ENCODE measurements around the gene PACS1.
"Not testable (repeated sequence)": the region's sequence is repeated elsewhere in the genome, so short reads cannot be mapped to it uniquely, and the experiment has no call there.

The PACS1 gene

DNA sequence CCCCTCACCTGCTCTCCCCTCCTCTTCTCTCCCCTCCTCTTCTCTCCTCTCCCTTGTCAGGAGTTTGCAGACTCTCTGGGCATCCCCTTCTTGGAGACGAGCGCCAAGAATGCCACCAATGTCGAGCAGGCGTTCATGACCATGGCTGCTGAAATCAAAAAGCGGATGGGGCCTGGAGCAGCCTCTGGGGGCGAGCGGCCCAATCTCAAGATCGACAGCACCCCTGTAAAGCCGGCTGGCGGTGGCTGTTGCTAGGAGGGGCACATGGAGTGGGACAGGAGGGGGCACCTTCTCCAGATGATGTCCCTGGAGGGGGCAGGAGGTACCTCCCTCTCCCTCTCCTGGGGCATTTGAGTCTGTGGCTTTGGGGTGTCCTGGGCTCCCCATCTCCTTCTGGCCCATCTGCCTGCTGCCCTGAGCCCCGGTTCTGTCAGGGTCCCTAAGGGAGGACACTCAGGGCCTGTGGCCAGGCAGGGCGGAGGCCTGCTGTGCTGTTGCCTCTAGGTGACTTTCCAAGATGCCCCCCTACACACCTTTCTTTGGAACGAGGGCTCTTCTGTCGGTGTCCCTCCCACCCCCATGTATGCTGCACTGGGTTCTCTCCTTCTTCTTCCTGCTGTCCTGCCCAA, 206.0 kb downstream of the PACS1 start:
- Histone ChIP-seq H3K4me3 (ENCODE audit: low read depth in 1 of 2, low read length in 1 of 2) (no peak overlapping the region), H3K27me3 (peaks cover 32% of the 10 kb centered on the region), H3K4me1 (ENCODE audit: control insufficient read depth in 1 of 2, insufficient read depth in 1 of 2, low read depth in 1 of 2, low read length in 1 of 2) (peaks cover 8 to 15% of the 10 kb centered on the region in 2 experiments), H3K9me3 (no peaks in the 10 kb centered on the region), H3K27ac (no peak overlapping the region), H3K36me3 (peaks cover 61% of the 10 kb centered on the region)
- TF ChIP-seq, protein P1, sequence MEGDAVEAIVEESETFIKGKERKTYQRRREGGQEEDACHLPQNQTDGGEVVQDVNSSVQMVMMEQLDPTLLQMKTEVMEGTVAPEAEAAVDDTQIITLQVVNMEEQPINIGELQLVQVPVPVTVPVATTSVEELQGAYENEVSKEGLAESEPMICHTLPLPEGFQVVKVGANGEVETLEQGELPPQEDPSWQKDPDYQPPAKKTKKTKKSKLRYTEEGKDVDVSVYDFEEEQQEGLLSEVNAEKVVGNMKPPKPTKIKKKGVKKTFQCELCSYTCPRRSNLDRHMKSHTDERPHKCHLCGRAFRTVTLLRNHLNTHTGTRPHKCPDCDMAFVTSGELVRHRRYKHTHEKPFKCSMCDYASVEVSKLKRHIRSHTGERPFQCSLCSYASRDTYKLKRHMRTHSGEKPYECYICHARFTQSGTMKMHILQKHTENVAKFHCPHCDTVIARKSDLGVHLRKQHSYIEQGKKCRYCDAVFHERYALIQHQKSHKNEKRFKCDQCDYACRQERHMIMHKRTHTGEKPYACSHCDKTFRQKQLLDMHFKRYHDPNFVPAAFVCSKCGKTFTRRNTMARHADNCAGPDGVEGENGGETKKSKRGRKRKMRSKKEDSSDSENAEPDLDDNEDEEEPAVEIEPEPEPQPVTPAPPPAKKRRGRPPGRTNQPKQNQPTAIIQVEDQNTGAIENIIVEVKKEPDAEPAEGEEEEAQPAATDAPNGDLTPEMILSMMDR (IDR thresholded peaks at IDR 0.05), result no peak

GRCh38 chr11:66276619-66277018, 206.5 kb downstream of the PACS1 start:
- H3K27me3 ChIP-seq, result peaks cover 32% of the 10 kb centered on the region
- not testable (repeated sequence) for H3K27ac ChIP-seq; H3K9me3 ChIP-seq; H3K4me3 ChIP-seq (ENCODE audit: low read depth in 1 of 2, low read length in 1 of 2)
- H3K4me1 ChIP-seq (ENCODE audit: control insufficient read depth in 1 of 2, insufficient read depth in 1 of 2, low read depth in 1 of 2, low read length in 1 of 2), result peaks cover 8 to 15% of the 10 kb centered on the region in 2 experiments
- peaks cover 60% of the 10 kb centered on the region for H3K36me3 ChIP-seq

DNA sequence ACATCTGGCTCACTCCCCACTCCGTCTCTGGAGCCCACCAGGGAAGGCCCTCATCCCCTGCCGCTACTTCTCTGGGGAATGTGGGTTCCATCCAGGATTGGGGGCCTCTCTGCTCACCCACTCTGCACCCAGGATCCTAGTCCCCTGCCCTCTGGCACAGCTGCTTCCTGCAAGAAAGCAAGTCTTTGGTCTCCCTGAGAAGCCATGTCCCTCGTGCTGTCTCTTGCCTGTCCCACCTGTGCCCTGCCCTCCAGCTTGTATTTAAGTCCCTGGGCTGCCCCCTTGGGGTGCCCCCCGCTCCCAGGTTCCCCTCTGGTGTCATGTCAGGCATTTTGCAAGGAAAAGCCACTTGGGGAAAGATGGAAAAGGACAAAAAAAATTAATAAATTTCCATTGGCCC, 207.0 kb downstream of the PACS1 start:
- Histone ChIP-seq H3K36me3 (peaks cover 55% of the 10 kb centered on the region), H3K4me1 (ENCODE audit: control insufficient read depth in 1 of 2, insufficient read depth in 1 of 2, low read depth in 1 of 2, low read length in 1 of 2) (peaks cover 12 to 19% of the 10 kb centered on the region in 2 experiments), H3K27me3 (peaks cover 32% of the 10 kb centered on the region)
- H3K4me3 ChIP-seq (ENCODE audit: low read depth in 1 of 2, low read length in 1 of 2); H3K27ac ChIP-seq; H3K9me3 ChIP-seq: not testable (repeated sequence)

DNA sequence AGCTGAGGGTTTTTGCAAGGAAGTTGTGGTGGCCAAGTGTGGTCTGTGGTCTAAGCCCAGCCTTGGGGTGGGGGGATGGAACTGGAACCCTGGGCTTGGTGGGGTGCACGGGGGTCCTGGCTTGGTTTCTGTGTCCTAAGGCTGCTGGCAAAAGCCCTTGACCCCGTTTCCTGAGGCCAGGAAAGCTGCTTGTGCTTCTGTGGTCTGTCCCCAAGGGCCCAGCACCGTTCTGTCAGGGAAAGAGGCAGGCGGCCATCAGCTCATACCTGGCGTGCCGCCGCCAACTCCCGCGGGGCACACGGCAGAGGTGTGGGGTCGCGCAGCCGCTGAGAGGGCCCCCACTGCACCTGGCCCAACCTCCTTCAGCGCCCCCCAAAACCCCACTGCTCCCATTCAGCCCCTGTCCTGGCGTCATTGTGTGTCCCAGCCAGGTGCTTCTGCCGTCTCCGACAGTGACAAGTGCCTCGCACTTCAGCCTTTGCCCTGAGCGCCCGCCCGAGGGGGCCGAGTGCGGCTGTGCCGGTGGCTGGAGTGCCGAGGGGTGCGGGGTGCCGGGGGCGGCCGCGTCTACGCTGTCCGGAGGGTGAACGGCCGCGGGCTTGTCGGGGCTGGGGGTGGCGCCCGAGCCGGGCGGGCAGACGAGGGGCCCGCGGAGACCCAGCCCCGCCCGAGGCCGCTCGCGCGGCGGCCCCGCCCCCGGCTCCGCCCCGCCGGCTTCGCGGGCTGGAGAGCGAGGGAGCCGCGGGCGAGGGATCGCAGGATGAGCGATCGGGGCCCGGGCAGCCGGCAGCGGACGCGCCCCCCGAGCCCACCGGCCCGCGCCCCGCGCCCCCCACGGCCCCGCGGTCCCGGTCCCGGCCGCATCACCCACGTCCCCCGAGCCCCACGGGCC, 207.6 kb downstream of the PACS1 start, which contains the start of gene CNIH2:
Gene CNIH2 (plus strand): TSS at position 705 of the 892 bp plus-strand sequence. CDS start 282 bp downstream, outside the sequence.
- peak within 1 kb of the TSS; percentile 20 for H3K27ac ChIP-seq
- TF ChIP-seq, protein P1 (IDR thresholded peaks at IDR 0.05), result no peak
- peaks cover 32% of the 10 kb centered on the region for H3K27me3 ChIP-seq
- peaks cover 15 to 26% of the 10 kb centered on the region in 2 experiments for H3K4me1 ChIP-seq (ENCODE audit: control insufficient read depth in 1 of 2, insufficient read depth in 1 of 2, low read depth in 1 of 2, low read length in 1 of 2)
- H3K9me3 ChIP-seq, result no peaks in the 10 kb centered on the region
- peaks cover 49% of the 10 kb centered on the region for H3K36me3 ChIP-seq
- H3K4me3 ChIP-seq (ENCODE audit: low read depth in 1 of 2, low read length in 1 of 2), result peak within 1 kb of the TSS in 1 of 2 experiments; percentile 24

GRCh38 chr11:66278363-66279091, 208.5 kb downstream of the PACS1 start:
- peaks cover 41% of the 10 kb centered on the region for H3K36me3 ChIP-seq
- TF ChIP-seq, protein P1 (IDR thresholded peaks at IDR 0.05), result no peak
- H3K27me3 ChIP-seq, result peaks cover 32% of the 10 kb centered on the region
- peaks cover 16 to 29% of the 10 kb centered on the region in 2 experiments for H3K4me1 ChIP-seq (ENCODE audit: control insufficient read depth in 1 of 2, insufficient read depth in 1 of 2, low read depth in 1 of 2, low read length in 1 of 2)
- no peak overlapping the region for H3K4me3 ChIP-seq (ENCODE audit: low read depth in 1 of 2, low read length in 1 of 2)
- no peak overlapping the region for H3K27ac ChIP-seq
- H3K9me3 ChIP-seq, result no peaks in the 10 kb centered on the region

GRCh38 chr11:66279092-66279734, 209.1 kb downstream of the PACS1 start:
- no peak overlapping the region for H3K27ac ChIP-seq
- peaks cover 34% of the 10 kb centered on the region for H3K36me3 ChIP-seq
- H3K4me1 ChIP-seq (ENCODE audit: control insufficient read depth in 1 of 2, insufficient read depth in 1 of 2, low read depth in 1 of 2, low read length in 1 of 2), result peaks cover 16 to 29% of the 10 kb centered on the region in 2 experiments
- TF ChIP-seq, protein P1 (IDR thresholded peaks at IDR 0.05), result no peak
- no peak overlapping the region for H3K4me3 ChIP-seq (ENCODE audit: low read depth in 1 of 2, low read length in 1 of 2)
- H3K27me3 ChIP-seq, result peaks cover 32% of the 10 kb centered on the region
- H3K9me3 ChIP-seq, result no peaks in the 10 kb centered on the region

All from neutrophil (primary cell).